MM.1S (cell line): Measurements from ENCODE around the gene ZFP62.

ENCODE experiments used
- DNase-seq: peaks from one replicate; pipeline ENCODE4 v3.0.0-alpha.2; 2015
- H2AFZ ChIP-seq: fragments of 300-600 bp; sonication (generic); 2 replicates; pipeline ENCODE4 v1.6.0; 2016; ENCODE audit warnings: antibody characterized with exemption, low read length
- H3F3A ChIP-seq: fragments of 300-600 bp; sonication (generic); 2 replicates; pipeline ENCODE4 v1.6.1; 2016; ENCODE audit warnings: mild to moderate bottlenecking, antibody characterized with exemption, low read length, moderate library complexity, mixed read lengths; ENCODE audit not compliant: insufficient read depth
- H3K27ac ChIP-seq: fragments of 300-600 bp; sonication (generic); 2 replicates; pipeline ENCODE4 v1.5.1; 2016; ENCODE audit warnings: mild to moderate bottlenecking, low read length
- H3K27me3 ChIP-seq: fragments of 300-600 bp; sonication (generic); replicated peaks from 2 replicates; pipeline ENCODE4 v1.6.0; 2016; ENCODE audit warnings: low read length; ENCODE audit not compliant: insufficient read depth
- H3K36me3 ChIP-seq: fragments of 300-600 bp; sonication (generic); replicated peaks from 2 replicates; pipeline ENCODE4 v1.6.1; 2016; ENCODE audit warnings: mild to moderate bottlenecking, low read length, mixed read lengths; ENCODE audit not compliant: insufficient read depth
- H3K4me1 ChIP-seq: fragments of 300-600 bp; sonication (generic); 2 replicates; pipeline ENCODE4 v1.6.1; 2016; ENCODE audit warnings: low read length, mixed read lengths
- H3K4me2 ChIP-seq: fragments of 300-600 bp; sonication (generic); 2 replicates; pipeline ENCODE4 v1.6.0; 2016; ENCODE audit warnings: low read depth, low read length
- H3K4me3 ChIP-seq: fragments of 300-600 bp; sonication (generic); 2 replicates; pipeline ENCODE4 v1.5.1; 2016; ENCODE audit warnings: low read length, mixed read lengths
- H3K79me2 ChIP-seq: fragments of 300-600 bp; sonication (generic); 2 replicates; pipeline ENCODE4 v1.6.1; 2016; ENCODE audit warnings: mixed run types, low read length, mixed read lengths
- H3K9ac ChIP-seq: fragments of 300-600 bp; sonication (generic); 2 replicates; pipeline ENCODE4 v1.6.1; 2016; ENCODE audit warnings: low read length, mixed read lengths
- H3K9me2 ChIP-seq: fragments of 300-600 bp; sonication (generic); replicated peaks from 2 replicates; pipeline ENCODE4 v1.6.1; 2016; ENCODE audit warnings: mild to moderate bottlenecking, low read length, mixed read lengths; ENCODE audit not compliant: insufficient read depth
- H3K9me3 ChIP-seq: fragments of 300-600 bp; sonication (generic); replicated peaks from 2 replicates; pipeline ENCODE4 v1.6.1; 2016; ENCODE audit warnings: mild to moderate bottlenecking, low read length, mixed read lengths; ENCODE audit not compliant: insufficient read depth
- H4K20me1 ChIP-seq: fragments of 300-600 bp; sonication (generic); 2 replicates; pipeline ENCODE4 v1.6.1; 2016; ENCODE audit warnings: mild to moderate bottlenecking, low read length, moderate library complexity, mixed read lengths; ENCODE audit not compliant: insufficient read depth
- CTCF ChIP-seq: fragments of 300-600 bp; sonication (generic); IDR thresholded peaks from 2 replicates; pipeline ENCODE4 v1.5.1; 2016; ENCODE audit warnings: antibody characterized with exemption, low read length, mixed read lengths
- EZH2 ChIP-seq: fragments of 300-600 bp; sonication (generic); optimal IDR thresholded peaks from 2 replicates; pipeline ENCODE3; 2017; ENCODE audit warnings: low read depth, mild to moderate bottlenecking, antibody characterized with exemption, low read length, mixed read lengths
- EZH2phosphoT487 ChIP-seq: fragments of 300-600 bp; sonication (generic); IDR thresholded peaks from 2 replicates; pipeline ENCODE4 v1.6.1; 2018; ENCODE audit warnings: antibody characterized with exemption, low read length

ZFP62 gene

GRCh38 chr5:180869587-180869986, 8.5 kb upstream of the ZFP62 start:
- Histone ChIP-seq H3K9me3 (no peaks in the 10 kb centered on the region), H3K4me1 (no peaks in the 10 kb centered on the region), H3K27me3 (no peaks in the 10 kb centered on the region), H3K9me2 (no peaks in the 10 kb centered on the region), H3K36me3 (no peaks in the 10 kb centered on the region), H3K79me2 (no peaks in the 10 kb centered on the region), H3K4me2 (no peak overlapping the region), H2AFZ (no peak overlapping the region), H3K27ac (no peak overlapping the region), H4K20me1 (no peaks in the 10 kb centered on the region), H3K9ac (no peak overlapping the region), H3K4me3 (no peak overlapping the region), H3F3A (no peaks in the 10 kb centered on the region)
- DNase-seq: no peak
- TF ChIP-seq CTCF (no peak), EZH2phosphoT487 (no peak), EZH2 (no peak)

GRCh38 chr5:180868960-180869359, 7.9 kb upstream of the ZFP62 start:
- Histone ChIP-seq H3K27me3 (no peaks in the 10 kb centered on the region), H4K20me1 (no peaks in the 10 kb centered on the region), H3K79me2 (no peaks in the 10 kb centered on the region), H3K4me2 (no peak overlapping the region), H3F3A (no peaks in the 10 kb centered on the region), H3K9me3 (no peaks in the 10 kb centered on the region), H3K9me2 (no peaks in the 10 kb centered on the region), H3K4me1 (no peaks in the 10 kb centered on the region), H3K4me3 (no peak overlapping the region), H3K36me3 (no peaks in the 10 kb centered on the region), H3K27ac (no peak overlapping the region), H2AFZ (no peak overlapping the region), H3K9ac (no peak overlapping the region)
- peak; percentile 57 for DNase-seq
- peak; percentile 79 for TF ChIP-seq CTCF
- no peak for TF ChIP-seq EZH2

GRCh38 chr5:180866985-180867384, 5.9 kb upstream of the ZFP62 start:
- H3K27ac ChIP-seq: no peak overlapping the region
- H3K36me3 ChIP-seq: no peaks in the 10 kb centered on the region
- no peak overlapping the region for H3K4me3 ChIP-seq
- no peaks in the 10 kb centered on the region for H3K79me2 ChIP-seq
- H3K27me3 ChIP-seq: no peaks in the 10 kb centered on the region
- H3F3A ChIP-seq: 0 out of 2 replicates have a peak, but pooled peaks cover 5% of the 10 kb centered on the region
- H3K9ac ChIP-seq: no peak overlapping the region
- no peaks in the 10 kb centered on the region for H3K9me2 ChIP-seq
- H3K9me3 ChIP-seq: no peaks in the 10 kb centered on the region
- no peaks in the 10 kb centered on the region for H3K4me1 ChIP-seq
- H2AFZ ChIP-seq: no peak overlapping the region
- no peaks in the 10 kb centered on the region for H4K20me1 ChIP-seq
- no peak overlapping the region for H3K4me2 ChIP-seq
- DNase-seq: no peak
- TF ChIP-seq EZH2phosphoT487 (no peak), EZH2 (no peak), CTCF (no peak)
